Caco-2 (cell line): ENCODE results near the gene FIGNL1. TPM values are rescaled to one million over a fixed set of nuclear protein-coding genes. Genes with fewer than 3 reads are reported as not detected.

ENCODE experiments used
- BruUV-seq: library from RNA; stranded (reverse); fragments of 400-500 nt; replicated peaks from 2 replicates; lab custom pipeline; 2021; lab: Mats Ljungman, UMichigan
- CTCF ChIA-PET: fragments of 300-600 bp; sonication (Branson Sonifier 250); formaldehyde crosslinking; loops from one replicate; lab custom pipeline; 2022; ENCODE audit warnings: antibody characterized with exemption; lab: Charles Lee
- POLR2A ChIA-PET: fragments of 300-600 bp; sonication (Branson Sonifier 250); formaldehyde crosslinking; loops from one replicate; lab custom pipeline; 2022; ENCODE audit warnings: antibody characterized with exemption; lab: Charles Lee
- DNase-seq, 2 experiments: peaks; one replicate each; pipeline versions ENCODE4 v3.0.0 to v3.0.0-alpha.2; 2020 to 2022
- H3K27me3 ChIP-seq: replicated peaks from 2 replicates; pipeline ENCODE4 v1.6.0; 2011; ENCODE audit warnings: low read length; ENCODE audit not compliant: control insufficient read depth, insufficient read depth
- H3K36me3 ChIP-seq: 2 replicates; pipeline ENCODE4 v1.5.1; 2011; ENCODE audit warnings: low read length; ENCODE audit not compliant: control insufficient read depth, insufficient read depth
- H3K4me1 ChIP-seq: fragments of 250-450 bp; sonication (Bioruptor Pico); 2 replicates; pipeline ENCODE4 v1.5.1; 2020; ENCODE audit warnings: mild to moderate bottlenecking
- H3K4me3 ChIP-seq: 2 replicates; pipeline ENCODE4 v1.5.1; 2011; ENCODE audit warnings: low read depth, mild to moderate bottlenecking, control low read depth, low read length
- H3K9me3 ChIP-seq: fragments of 250-450 bp; sonication (Bioruptor Pico); 2 replicates; pipeline ENCODE4 v1.5.1; 2020; ENCODE audit warnings: mild to moderate bottlenecking, moderate library complexity
- H3K27ac Mint-ChIP-seq: one replicate; pipeline ENCODE4 v1.8.0; 2022; ENCODE audit warnings: mixed read lengths; ENCODE audit not compliant: unreplicated experiment
- H3K27me3 Mint-ChIP-seq: one replicate; pipeline ENCODE4 v1.8.0; 2022; ENCODE audit warnings: mixed read lengths; ENCODE audit not compliant: insufficient read depth, unreplicated experiment
- H3K36me3 Mint-ChIP-seq: one replicate; pipeline ENCODE4 v1.8.0; 2022; ENCODE audit warnings: mild to moderate bottlenecking, mixed read lengths; ENCODE audit not compliant: insufficient read depth, unreplicated experiment
- H3K4me1 Mint-ChIP-seq: one replicate; pipeline ENCODE4 v1.8.0; 2022; ENCODE audit warnings: low read depth, mixed read lengths; ENCODE audit not compliant: unreplicated experiment
- H3K4me3 Mint-ChIP-seq: one replicate; pipeline ENCODE4 v1.8.0; 2022; ENCODE audit warnings: mild to moderate bottlenecking, moderate library complexity, mixed read lengths; ENCODE audit not compliant: unreplicated experiment
- H3K9me3 Mint-ChIP-seq: one replicate; pipeline ENCODE4 v1.8.0; 2022; ENCODE audit warnings: mixed read lengths; ENCODE audit not compliant: unreplicated experiment
- CTCF ChIP-seq, 2 experiments: fragments of 200-600 bp in 1 of 2; IDR thresholded peaks; 1 replicate in 1 of 2; 2 replicates in 1 of 2; pipeline versions ENCODE4 v1.5.1 to v1.8.0; 2011 to 2022; ENCODE audit warnings: antibody characterized with exemption in 1 of 2, control low read depth in 1 of 2, inconsistent platforms in 1 of 2, low read depth in 1 of 2, low read length in 1 of 2, mild to moderate bottlenecking in 1 of 2, moderate library complexity in 1 of 2; ENCODE audit not compliant: insufficient read depth in 1 of 2, severe bottlenecking in 1 of 2, unreplicated experiment in 1 of 2
- intact Hi-C: fragments of 100-400 bp; cut with micrococcal nuclease; formaldehyde crosslinking; loops from one replicate; pipeline ENCODE4 v1.10.0; 2022; ENCODE audit not compliant: unreplicated experiment
- total RNA-seq: library from RNA; stranded (reverse); gene quantifications from 2 replicates; pipeline ENCODE4 v1.2.3, GENCODE V29; 2022

The FIGNL1 gene
- total RNA-seq, 1 experiment from 2014 or later, result 47.2 TPM

DNA sequence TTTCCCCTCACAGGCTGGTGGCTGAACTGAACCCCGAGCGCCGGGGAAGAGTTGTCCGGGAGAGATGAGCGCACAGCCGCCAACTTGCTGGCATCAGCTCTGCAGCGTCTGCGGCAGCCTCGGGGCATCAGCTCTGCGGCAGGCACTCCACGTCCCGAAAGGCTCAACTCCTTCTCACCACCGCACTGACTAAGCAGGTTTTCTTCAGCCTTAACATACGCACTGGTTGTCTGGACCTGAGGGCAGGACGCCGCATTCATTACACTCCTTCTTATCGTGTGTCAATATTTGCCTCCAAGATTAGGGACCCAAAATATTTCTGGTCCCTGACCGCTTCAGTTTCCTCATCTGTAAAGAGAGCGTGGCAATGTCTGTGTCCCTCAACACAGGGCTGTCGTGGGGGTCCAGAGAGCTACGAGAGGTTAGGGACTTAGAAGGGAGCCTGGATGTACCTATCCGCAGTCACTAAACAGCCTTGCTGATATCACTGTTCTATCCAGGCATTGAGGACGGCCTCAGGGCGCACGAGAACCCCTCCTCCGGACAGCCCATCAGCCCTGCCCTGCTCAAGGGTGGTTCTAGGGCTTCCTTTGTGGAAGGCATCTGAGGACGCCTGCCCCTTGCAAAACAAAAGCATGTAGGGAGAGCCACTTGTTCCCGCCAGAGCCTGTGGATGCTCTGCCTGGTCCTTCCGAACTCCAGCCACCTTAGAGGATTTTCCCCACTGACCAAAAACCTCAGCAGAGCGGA, 42.8 kb upstream of the FIGNL1 start:
- no peaks in the 10 kb centered on the region for H3K27me3 Mint-ChIP-seq
- ChIA-PET CTCF (no interaction called here), POLR2A (no interaction called here)
- peak overlapping the region; percentile 60 for H3K27ac Mint-ChIP-seq
- peak; percentile 56 to 61 for DNase-seq
- Histone ChIP-seq H3K36me3 (no peaks in the 10 kb centered on the region), H3K4me1 (peaks cover 16% of the 10 kb centered on the region), H3K9me3 (peaks cover 16% of the 10 kb centered on the region), H3K27me3 (no peaks in the 10 kb centered on the region), H3K4me3 (no peak overlapping the region)
- no TSS peak for BruUV-seq
- H3K4me3 Mint-ChIP-seq, result peak overlapping the region; percentile 20
- no peak for TF ChIP-seq CTCF (IDR thresholded peaks at IDR 0.05; ENCODE audit: insufficient read depth in 1 of 2, low read depth in 1 of 2, low read length in 1 of 2, severe bottlenecking in 1 of 2, unreplicated experiment in 1 of 2)
- peaks cover 24% of the 10 kb centered on the region for H3K4me1 Mint-ChIP-seq
- intact Hi-C loops, result loop anchor here (2.0 kb wide), 2 partner anchors 16 to 42 kb away; no protein-coding TSS in a partner anchor
- peaks cover 10% of the 10 kb centered on the region for H3K9me3 Mint-ChIP-seq
- H3K36me3 Mint-ChIP-seq, result peaks cover 43% of the 10 kb centered on the region

GRCh38 chr7:50491943-50492342, 41.8 kb upstream of the FIGNL1 start:
- no peak for DNase-seq
- no peak overlapping the region for H3K4me3 ChIP-seq
- POLR2A ChIA-PET, result no interaction called here

DNA sequence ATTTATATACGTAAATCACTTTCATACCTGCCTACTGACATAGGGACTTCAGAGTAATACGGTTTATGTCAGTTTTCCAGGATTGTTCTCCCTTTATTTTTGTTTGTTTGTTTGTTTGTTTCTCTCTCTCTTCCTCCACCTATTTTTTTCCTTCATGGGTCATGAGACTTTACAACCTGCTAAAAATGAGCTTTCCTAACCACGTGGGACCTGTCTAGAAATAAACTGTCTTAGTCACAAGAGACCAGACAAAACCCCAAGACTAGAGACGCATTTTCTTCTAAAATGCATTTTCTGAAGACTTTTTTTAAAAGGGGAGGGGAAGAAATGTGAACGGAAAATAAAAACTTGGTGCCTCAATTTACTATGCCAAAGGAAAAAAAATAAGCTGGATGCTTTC, 41.1 kb upstream of the FIGNL1 start:
- no peaks in the 10 kb centered on the region for H3K36me3 ChIP-seq
- no peak overlapping the region for H3K4me3 ChIP-seq
- Mint-ChIP-seq H3K27me3 (no peaks in the 10 kb centered on the region), H3K4me3 (no peak overlapping the region), H3K27ac (no peak overlapping the region), H3K4me1 (peaks cover 15% of the 10 kb centered on the region), H3K9me3 (peaks cover 10% of the 10 kb centered on the region), H3K36me3 (peaks cover 43% of the 10 kb centered on the region)
- H3K27me3 ChIP-seq, result no peaks in the 10 kb centered on the region
- CTCF ChIA-PET, result no interaction called here
- DNase-seq, result no peak
- H3K9me3 ChIP-seq, result peaks cover 22% of the 10 kb centered on the region
- peaks cover 11% of the 10 kb centered on the region for H3K4me1 ChIP-seq
- TF ChIP-seq CTCF (IDR thresholded peaks at IDR 0.05; ENCODE audit: insufficient read depth in 1 of 2, low read depth in 1 of 2, low read length in 1 of 2, severe bottlenecking in 1 of 2, unreplicated experiment in 1 of 2), result no peak
- intact Hi-C loops, result no loop called here
- no TSS peak for BruUV-seq
- POLR2A ChIA-PET, result no interaction called here

More at GRCh38 chr7:50491943-50492342, 41.8 kb upstream of the FIGNL1 start:
- Histone ChIP-seq H3K4me1 (peaks cover 15% of the 10 kb centered on the region), H3K36me3 (no peaks in the 10 kb centered on the region), H3K27me3 (no peaks in the 10 kb centered on the region), H3K9me3 (peaks cover 22% of the 10 kb centered on the region)
- Mint-ChIP-seq H3K9me3 (peaks cover 10% of the 10 kb centered on the region), H3K36me3 (peaks cover 43% of the 10 kb centered on the region), H3K4me1 (peaks cover 18% of the 10 kb centered on the region), H3K4me3 (no peak overlapping the region), H3K27ac (peak overlapping the region; percentile 60), H3K27me3 (no peaks in the 10 kb centered on the region)
- BruUV-seq, result no TSS peak
- CTCF ChIA-PET, result no interaction called here
- TF ChIP-seq CTCF (IDR thresholded peaks at IDR 0.05; ENCODE audit: insufficient read depth in 1 of 2, low read depth in 1 of 2, low read length in 1 of 2, severe bottlenecking in 1 of 2, unreplicated experiment in 1 of 2), result no peak
- intact Hi-C loops, result loop anchor here (2.0 kb wide), 2 partner anchors 15 to 43 kb away; no protein-coding TSS in a partner anchor
